A549 (cell line): ENCODE data around the gene APOBEC3B. TPM values are rescaled to one million over a fixed set of nuclear protein-coding genes. Genes with fewer than 3 reads are reported as not detected.

Source experiments
- polyA plus RNA-seq, 4 experiments: library from polyadenylated mRNA; depleted of rRNA in 3 of 4; stranded (reverse); fragments of >200 nt; fragmentation: RNase III in 1 of 4; extraction: RNeasy Plus Mini Kit Qiagen cat#74134 plus additional on column Dnase treatment in 1 of 4; gene quantifications; 2 replicates in 3 of 4; 3 replicates in 1 of 4; pipeline ENCODE4 v1.2.3, GENCODE V29; 2011 to 2017

Gene APOBEC3B
- polyA plus RNA-seq, 2 of the 4 experiments (the other 2 are of a cell fraction), result 16.7 to 19.6 TPM

Other genes with a start within 250 kb of the APOBEC3B start
- 12.6 and 18.4 TPM in 2 replicates for gene SUN2, start 226.3 kb upstream of the APOBEC3B start, polyA plus RNA-seq (2011; rRNA removed)
- gene SUN2, start 226.3 kb upstream of the APOBEC3B start, polyA plus RNA-seq (2017; fragmentation: RNase III; extraction: RNeasy Plus Mini Kit Qiagen cat#74134 plus additional on column Dnase treatment), result 21.7 to 26.4 TPM (median 24.0 TPM) in 3 replicates
- 9.8 and 9.9 TPM in 2 replicates for gene DNAL4, start 188.2 kb upstream of the APOBEC3B start, polyA plus RNA-seq (2011; rRNA removed)
- 7.0 to 7.7 TPM (median 7.6 TPM) in 3 replicates for gene DNAL4, start 188.2 kb upstream of the APOBEC3B start, polyA plus RNA-seq (2017; fragmentation: RNase III; extraction: RNeasy Plus Mini Kit Qiagen cat#74134 plus additional on column Dnase treatment)
- gene NPTXR, start 138.3 kb upstream of the APOBEC3B start, polyA plus RNA-seq (2011; rRNA removed), result 3.3 and 6.6 TPM in 2 replicates
- 9.7 to 15.3 TPM (median 14.8 TPM) in 3 replicates for gene NPTXR, start 138.3 kb upstream of the APOBEC3B start, polyA plus RNA-seq (2017; fragmentation: RNase III; extraction: RNeasy Plus Mini Kit Qiagen cat#74134 plus additional on column Dnase treatment)
- gene CBX6, start 110.1 kb upstream of the APOBEC3B start, polyA plus RNA-seq (2011; rRNA removed), result 9.8 and 10.4 TPM in 2 replicates
- 22.1 to 24.0 TPM (median 22.4 TPM) in 3 replicates for gene CBX6, start 110.1 kb upstream of the APOBEC3B start, polyA plus RNA-seq (2017; fragmentation: RNase III; extraction: RNeasy Plus Mini Kit Qiagen cat#74134 plus additional on column Dnase treatment)
- not detected in 2 replicates for gene APOBEC3A, start 24.7 kb upstream of the APOBEC3B start, polyA plus RNA-seq (2011; rRNA removed)
- not detected in 3 replicates for gene APOBEC3A, start 24.7 kb upstream of the APOBEC3B start, polyA plus RNA-seq (2017; fragmentation: RNase III; extraction: RNeasy Plus Mini Kit Qiagen cat#74134 plus additional on column Dnase treatment)
- gene APOBEC3C, start 31.9 kb downstream of the APOBEC3B start, polyA plus RNA-seq (2011; rRNA removed), result 15.1 and 22.2 TPM in 2 replicates
- gene APOBEC3C, start 31.9 kb downstream of the APOBEC3B start, polyA plus RNA-seq (2017; fragmentation: RNase III; extraction: RNeasy Plus Mini Kit Qiagen cat#74134 plus additional on column Dnase treatment), result 29.3 to 31.7 TPM (median 31.1 TPM) in 3 replicates
- 0.66 and 0.67 TPM in 2 replicates for gene APOBEC3D, start 38.8 kb downstream of the APOBEC3B start, polyA plus RNA-seq (2011; rRNA removed)
- gene APOBEC3D, start 38.8 kb downstream of the APOBEC3B start, polyA plus RNA-seq (2017; fragmentation: RNase III; extraction: RNeasy Plus Mini Kit Qiagen cat#74134 plus additional on column Dnase treatment), result 0.29 to 0.33 TPM (median 0.30 TPM) in 3 replicates
- 2.9 and 4.0 TPM in 2 replicates for gene APOBEC3F, start 58.5 kb downstream of the APOBEC3B start, polyA plus RNA-seq (2011; rRNA removed)
- gene APOBEC3F, start 58.5 kb downstream of the APOBEC3B start, polyA plus RNA-seq (2017; fragmentation: RNase III; extraction: RNeasy Plus Mini Kit Qiagen cat#74134 plus additional on column Dnase treatment), result 3.3 to 4.3 TPM (median 4.3 TPM) in 3 replicates
- not detected in 2 replicates for gene APOBEC3G, start 94.9 kb downstream of the APOBEC3B start, polyA plus RNA-seq (2011; rRNA removed)
- 0.16 TPM in 1 of 3 replicates, not detected in the others for gene APOBEC3G, start 94.9 kb downstream of the APOBEC3B start, polyA plus RNA-seq (2017; fragmentation: RNase III; extraction: RNeasy Plus Mini Kit Qiagen cat#74134 plus additional on column Dnase treatment)
- 0.43 and 0.48 TPM in 2 replicates for gene APOBEC3H, start 114.9 kb downstream of the APOBEC3B start, polyA plus RNA-seq (2011; rRNA removed)
- 0.39 to 0.45 TPM in 2 of 3 replicates, not detected in the other for gene APOBEC3H, start 114.9 kb downstream of the APOBEC3B start, polyA plus RNA-seq (2017; fragmentation: RNase III; extraction: RNeasy Plus Mini Kit Qiagen cat#74134 plus additional on column Dnase treatment)
- gene CBX7, start 170.3 kb downstream of the APOBEC3B start, polyA plus RNA-seq (2011; rRNA removed), result 0.79 and 1.3 TPM in 2 replicates
- gene CBX7, start 170.3 kb downstream of the APOBEC3B start, polyA plus RNA-seq (2017; fragmentation: RNase III; extraction: RNeasy Plus Mini Kit Qiagen cat#74134 plus additional on column Dnase treatment), result 2.0 to 2.5 TPM (median 2.3 TPM) in 3 replicates